Loucy (cell line): Measurements from ENCODE around the gene SLC43A1.

Experiments
- H2AFZ ChIP-seq: fragments of 200-600 bp; sonication (generic); 2 replicates; pipeline ENCODE4 v1.6.0; 2016; ENCODE audit warnings: antibody characterized with exemption, mild to moderate bottlenecking, low read length, moderate library complexity
- H3F3A ChIP-seq: fragments of 200-600 bp; 2 replicates; pipeline ENCODE4 v1.6.0; 2016; ENCODE audit warnings: antibody characterized with exemption, low read depth, mild to moderate bottlenecking
- H3K27me3 ChIP-seq: fragments of 200-600 bp; sonication (generic); 2 replicates; pipeline ENCODE4 v1.6.1; 2014; ENCODE audit warnings: low read length, mild to moderate bottlenecking; ENCODE audit not compliant: insufficient read depth, poor library complexity, severe bottlenecking
- H3K36me3 ChIP-seq: fragments of 200-600 bp; sonication (generic); 2 replicates; pipeline ENCODE4 v1.6.1; 2016; ENCODE audit warnings: low read length; ENCODE audit not compliant: insufficient read depth
- H3K4me1 ChIP-seq: fragments of 200-600 bp; sonication (generic); 2 replicates; pipeline ENCODE4 v1.5.1; 2014; ENCODE audit warnings: low read length, mild to moderate bottlenecking; ENCODE audit not compliant: insufficient read depth, poor library complexity, severe bottlenecking
- H3K4me2 ChIP-seq: fragments of 200-600 bp; sonication (generic); 2 replicates; pipeline ENCODE4 v1.6.0; 2014; ENCODE audit warnings: antibody characterized with exemption, low read length, low read depth, mild to moderate bottlenecking; ENCODE audit not compliant: poor library complexity, severe bottlenecking
- H3K4me3 ChIP-seq: fragments of 200-600 bp; sonication (generic); 2 replicates; pipeline ENCODE4 v1.5.1; 2014; ENCODE audit warnings: low read length, mild to moderate bottlenecking, mixed read lengths; ENCODE audit not compliant: poor library complexity, severe bottlenecking
- H3K79me2 ChIP-seq: fragments of 200-600 bp; sonication (generic); 2 replicates; pipeline ENCODE4 v1.6.1; 2014; ENCODE audit warnings: low read length; ENCODE audit not compliant: insufficient read depth
- H3K9ac ChIP-seq: fragments of 200-600 bp; sonication (generic); 2 replicates; pipeline ENCODE4 v1.6.0; 2014; ENCODE audit warnings: mild to moderate bottlenecking, low read depth, low read length, moderate library complexity; ENCODE audit not compliant: poor library complexity, severe bottlenecking
- H3K9me2 ChIP-seq: fragments of 200-600 bp; sonication (generic); replicated peaks from 2 replicates; pipeline ENCODE4 v1.6.1; 2016; ENCODE audit warnings: low read depth, low read length, mixed read lengths
- H3K9me3 ChIP-seq: fragments of 200-600 bp; sonication (generic); 2 replicates; pipeline ENCODE4 v1.6.1; 2014; ENCODE audit warnings: mild to moderate bottlenecking, antibody characterized with exemption, low read length, low read depth; ENCODE audit not compliant: insufficient read depth
- H4K20me1 ChIP-seq: fragments of 200-600 bp; sonication (generic); 2 replicates; pipeline ENCODE4 v1.6.0; 2014; ENCODE audit warnings: antibody characterized with exemption, low read length, mild to moderate bottlenecking; ENCODE audit not compliant: insufficient read depth, poor library complexity, severe bottlenecking
- EZH2phosphoT487 ChIP-seq: fragments of 200-600 bp; IDR thresholded peaks from 2 replicates; pipeline ENCODE4 v1.6.1; 2018; ENCODE audit warnings: antibody characterized with exemption, mild to moderate bottlenecking, moderate library complexity, borderline replicate concordance
- TF ChIP-seq, protein P1 (sequence below): fragments of 200-600 bp; sonication (generic); conservative IDR thresholded peaks from 2 replicates; pipeline ENCODE4 v1.5.1; 2014; ENCODE audit warnings: mild to moderate bottlenecking, antibody characterized with exemption, low read length

SLC43A1 gene

DNA sequence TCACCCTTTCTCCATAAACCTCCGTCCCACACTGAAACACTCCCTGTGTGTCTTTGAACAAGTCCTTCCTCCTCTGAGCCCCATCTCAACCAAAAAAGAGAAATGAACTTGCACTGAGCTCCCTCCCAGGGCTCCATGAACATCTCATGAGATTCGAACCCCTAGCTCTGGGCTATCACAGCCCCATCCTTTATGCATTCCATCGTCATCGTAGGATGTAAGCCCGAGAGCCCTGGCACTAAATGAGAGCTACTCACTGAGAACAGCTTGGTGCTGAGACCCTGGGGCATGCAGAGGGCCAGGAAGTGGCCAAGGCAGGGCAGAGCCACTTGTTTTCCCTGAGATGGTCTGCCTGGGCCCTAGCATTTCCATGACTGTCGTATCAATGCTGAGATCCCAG lies 75.7 kb downstream of the SLC43A1 start:
- no peaks in the 10 kb centered on the region for H3K9me3 ChIP-seq
- no peaks in the 10 kb centered on the region for H3K27me3 ChIP-seq

GRCh38 chr11:57438345-57439285 lies 76.9 kb downstream of the SLC43A1 start:
- Histone ChIP-seq H3K36me3 (no peaks in the 10 kb centered on the region), H3K9ac (no peak overlapping the region), H3K27me3 (no peaks in the 10 kb centered on the region), H3K9me3 (no peaks in the 10 kb centered on the region), H3K4me2 (no peak overlapping the region), H3K9me2 (no peaks in the 10 kb centered on the region), H3K4me1 (peaks cover 12% of the 10 kb centered on the region), H2AFZ (no peak overlapping the region), H4K20me1 (no peaks in the 10 kb centered on the region), H3F3A (no peaks in the 10 kb centered on the region), H3K79me2 (no peaks in the 10 kb centered on the region), H3K4me3 (no peak overlapping the region)
- TF ChIP-seq EZH2phosphoT487: no peak
- TF ChIP-seq, protein P1, sequence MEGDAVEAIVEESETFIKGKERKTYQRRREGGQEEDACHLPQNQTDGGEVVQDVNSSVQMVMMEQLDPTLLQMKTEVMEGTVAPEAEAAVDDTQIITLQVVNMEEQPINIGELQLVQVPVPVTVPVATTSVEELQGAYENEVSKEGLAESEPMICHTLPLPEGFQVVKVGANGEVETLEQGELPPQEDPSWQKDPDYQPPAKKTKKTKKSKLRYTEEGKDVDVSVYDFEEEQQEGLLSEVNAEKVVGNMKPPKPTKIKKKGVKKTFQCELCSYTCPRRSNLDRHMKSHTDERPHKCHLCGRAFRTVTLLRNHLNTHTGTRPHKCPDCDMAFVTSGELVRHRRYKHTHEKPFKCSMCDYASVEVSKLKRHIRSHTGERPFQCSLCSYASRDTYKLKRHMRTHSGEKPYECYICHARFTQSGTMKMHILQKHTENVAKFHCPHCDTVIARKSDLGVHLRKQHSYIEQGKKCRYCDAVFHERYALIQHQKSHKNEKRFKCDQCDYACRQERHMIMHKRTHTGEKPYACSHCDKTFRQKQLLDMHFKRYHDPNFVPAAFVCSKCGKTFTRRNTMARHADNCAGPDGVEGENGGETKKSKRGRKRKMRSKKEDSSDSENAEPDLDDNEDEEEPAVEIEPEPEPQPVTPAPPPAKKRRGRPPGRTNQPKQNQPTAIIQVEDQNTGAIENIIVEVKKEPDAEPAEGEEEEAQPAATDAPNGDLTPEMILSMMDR: no peak

More for the DNA sequence above, 75.7 kb downstream of the SLC43A1 start:
- Histone ChIP-seq H3K9ac (no peak overlapping the region), H2AFZ (no peak overlapping the region), H3K9me2 (no peaks in the 10 kb centered on the region), H3F3A (no peaks in the 10 kb centered on the region), H3K4me2 (no peak overlapping the region), H3K4me3 (no peak overlapping the region), H3K79me2 (no peaks in the 10 kb centered on the region), H3K4me1 (peaks cover 5% of the 10 kb centered on the region), H4K20me1 (no peaks in the 10 kb centered on the region), H3K36me3 (no peaks in the 10 kb centered on the region)
- no peak for TF ChIP-seq EZH2phosphoT487
- TF ChIP-seq, protein P1: no peak

DNA sequence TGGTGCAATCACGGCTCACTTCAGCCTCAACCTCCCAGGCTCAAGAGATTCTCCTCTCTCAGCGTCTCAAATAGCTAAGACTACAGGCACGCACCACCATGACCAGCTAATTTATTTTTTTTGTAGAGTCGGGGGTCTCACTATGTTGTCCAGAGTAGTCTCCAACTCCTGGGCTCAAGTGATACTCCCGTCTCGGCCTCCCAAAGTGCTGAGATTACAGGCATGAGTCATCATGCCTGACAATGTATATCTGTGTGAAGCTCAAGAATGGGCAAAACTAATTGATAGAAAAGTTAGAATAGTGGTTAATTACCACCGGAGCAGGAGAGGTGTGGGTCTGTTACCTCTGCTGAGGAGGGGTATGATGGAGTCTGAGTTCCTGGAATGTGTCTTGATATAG lies 79.5 kb downstream of the SLC43A1 start:
- Histone ChIP-seq H3K4me3 (no peak overlapping the region), H3K9ac (no peak overlapping the region), H4K20me1 (no peaks in the 10 kb centered on the region), H2AFZ (no peak overlapping the region), H3K9me2 (no peaks in the 10 kb centered on the region), H3K79me2 (no peaks in the 10 kb centered on the region), H3K36me3 (no peaks in the 10 kb centered on the region), H3K4me1 (peaks cover 33% of the 10 kb centered on the region), H3F3A (peaks cover 5% of the 10 kb centered on the region; the same call in 1 of the 2 replicates), H3K27me3 (no peaks in the 10 kb centered on the region), H3K4me2 (no peak overlapping the region), H3K9me3 (no peaks in the 10 kb centered on the region)
- TF ChIP-seq, protein P1: no peak
- no peak for TF ChIP-seq EZH2phosphoT487
